Neural progenitor cell (in vitro differentiated cells): ENCODE data around the gene KLHL25.

Experiments used
- EZH2 ChIP-seq: fragments of 200-600 bp; sonication (generic); IDR thresholded peaks from 2 replicates; pipeline ENCODE4 v1.6.1; 2017; ENCODE audit warnings: antibody characterized with exemption, mild to moderate bottlenecking, moderate library complexity
- TF ChIP-seq, protein P1 (sequence below): fragments of 200-600 bp; sonication (generic); IDR thresholded peaks from 2 replicates; pipeline ENCODE4 v1.5.1; 2017; ENCODE audit warnings: antibody characterized with exemption, mild to moderate bottlenecking

GRCh38 chr15:85782064-85782463 is 12.7 kb downstream of the KLHL25 start:
- TF ChIP-seq, protein P1, sequence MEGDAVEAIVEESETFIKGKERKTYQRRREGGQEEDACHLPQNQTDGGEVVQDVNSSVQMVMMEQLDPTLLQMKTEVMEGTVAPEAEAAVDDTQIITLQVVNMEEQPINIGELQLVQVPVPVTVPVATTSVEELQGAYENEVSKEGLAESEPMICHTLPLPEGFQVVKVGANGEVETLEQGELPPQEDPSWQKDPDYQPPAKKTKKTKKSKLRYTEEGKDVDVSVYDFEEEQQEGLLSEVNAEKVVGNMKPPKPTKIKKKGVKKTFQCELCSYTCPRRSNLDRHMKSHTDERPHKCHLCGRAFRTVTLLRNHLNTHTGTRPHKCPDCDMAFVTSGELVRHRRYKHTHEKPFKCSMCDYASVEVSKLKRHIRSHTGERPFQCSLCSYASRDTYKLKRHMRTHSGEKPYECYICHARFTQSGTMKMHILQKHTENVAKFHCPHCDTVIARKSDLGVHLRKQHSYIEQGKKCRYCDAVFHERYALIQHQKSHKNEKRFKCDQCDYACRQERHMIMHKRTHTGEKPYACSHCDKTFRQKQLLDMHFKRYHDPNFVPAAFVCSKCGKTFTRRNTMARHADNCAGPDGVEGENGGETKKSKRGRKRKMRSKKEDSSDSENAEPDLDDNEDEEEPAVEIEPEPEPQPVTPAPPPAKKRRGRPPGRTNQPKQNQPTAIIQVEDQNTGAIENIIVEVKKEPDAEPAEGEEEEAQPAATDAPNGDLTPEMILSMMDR, result no peak
- no peak for TF ChIP-seq EZH2
